Right lobe of liver (tissue), 6 donors: ENCODE measurements around the gene SVOPL. TPM values are rescaled to one million over a fixed set of nuclear protein-coding genes. Genes with fewer than 3 reads are reported as not detected.

ENCODE experiments used
- ATAC-seq, 4 donors: fragments of 200-7000 bp; cut with Tn5 transposase; one replicate each; pipeline ENCODE4 v1.9.1; 2020; ENCODE audit warnings: mild to moderate bottlenecking in 4 of 4, moderate library complexity in 4 of 4
- DNase-seq, 3 donors: peaks; one replicate each; pipeline ENCODE4 v3.0.0-alpha.2; 2020
- H3K27ac ChIP-seq, 3 donors: fragments of 200-600 bp; one replicate each; pipeline ENCODE4 v1.8.0; 2022
- H3K27me3 ChIP-seq, 2 donors: fragments of 200-600 bp; one replicate each; pipeline ENCODE4 v1.8.0; 2022
- H3K36me3 ChIP-seq, 4 donors: fragments of 200-600 bp; sonication (generic) in 1 of 4; one replicate each; pipeline versions ENCODE4 v1.5.1 to v1.8.0; 2017 to 2022; ENCODE audit warnings: control low read depth in 1 of 4
- H3K4me1 ChIP-seq, 4 donors: fragments of 200-600 bp; sonication (generic) in 1 of 4; one replicate each; pipeline versions ENCODE4 v1.5.1 to v1.8.0; 2017 to 2022; ENCODE audit warnings: control low read depth in 1 of 4
- H3K4me3 ChIP-seq, 3 donors: fragments of 200-600 bp; one replicate each; pipeline ENCODE4 v1.8.0; 2022
- H3K9me3 ChIP-seq, 4 donors: fragments of 200-600 bp; sonication (generic) in 1 of 4; one replicate each; pipeline versions ENCODE4 v1.5.1 to v1.8.0; 2017 to 2022; ENCODE audit warnings: control low read depth in 1 of 4
- POLR2A ChIP-seq: fragments of 450-650 bp; IDR thresholded peaks from one replicate; pipeline ENCODE4 v1.6.1; 2017; ENCODE audit warnings: antibody characterized with exemption, mild to moderate bottlenecking
- WGBS: methylation state at CpG from one replicate; pipeline ENCODE4 v1.1.6; 2018; ENCODE audit warnings: low coverage, low lambda C conversion rate; ENCODE audit not compliant: insufficient coverage; ENCODE audit errors: missing lambda C conversion rate; 5-methylcytosine and 5-hydroxymethylcytosine counted together
- intact Hi-C, 2 donors: fragments of 100-400 bp; cut with DNase I; formaldehyde crosslinking; loops; one replicate each; pipeline versions ENCODE4 v1.11.2 to v1.14.1; 2022
- total RNA-seq, 6 experiments: library from RNA; depleted of rRNA in 2 of 6; stranded (reverse); fragments of >200 nt in 2 of 6; fragmentation: NEBNext Ultra II Directional in 3 of 6; extraction: Animal tissue kit (Norgen Biotek cat#: 25700) in 3 of 6; gene quantifications; one replicate each; pipeline versions ENCODE4 v1.1.0 to v1.2.4, GENCODE V29; 2016 to 2023
- TF ChIP-seq, protein P1 (sequence below), 4 donors: fragments of 200-600 bp in 3 of 4; fragments of 450-650 bp in 1 of 4; IDR thresholded peaks; one replicate each; pipeline versions ENCODE4 v1.5.1 to v1.8.0; 2016 to 2022; ENCODE audit warnings: antibody characterized with exemption in 4 of 4, mild to moderate bottlenecking in 2 of 4
- donor health status: DM: no; HTN: yes; CAD: no.
- donor health status: DM: no; HTN: no; CAD: no.
- donor health status: DM: no; HTN: no; CAD: no.
- donor health status: DM: no; HTN: yes; CAD: no.
- donor health status: DM: no; HTN: yes; CAD: no.

Gene SVOPL
- total RNA-seq, 6 experiments from 2014 or later, result not detected

DNA sequence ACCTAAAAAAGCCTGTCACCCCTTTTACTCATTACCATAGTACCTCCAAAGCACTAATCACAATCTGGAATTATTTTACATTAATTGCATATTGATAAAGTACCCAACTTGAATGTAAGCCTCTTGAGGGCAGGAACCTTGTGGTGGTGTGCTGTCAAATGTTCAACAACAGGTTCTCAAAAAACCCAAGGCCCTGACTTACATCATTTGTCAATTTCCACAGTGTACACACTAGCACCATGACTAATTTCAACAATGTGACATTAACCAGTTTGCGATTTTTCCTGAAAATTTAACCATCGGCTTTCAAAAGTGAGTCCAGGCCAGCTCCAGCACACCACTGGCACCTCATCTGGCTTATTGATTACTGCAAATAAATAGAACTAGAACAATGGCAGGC lies 87.5 kb downstream of the SVOPL start:
- WGBS, result 26% methylated on average over 2 of the region's 2 CpGs
- TF ChIP-seq, protein P1, sequence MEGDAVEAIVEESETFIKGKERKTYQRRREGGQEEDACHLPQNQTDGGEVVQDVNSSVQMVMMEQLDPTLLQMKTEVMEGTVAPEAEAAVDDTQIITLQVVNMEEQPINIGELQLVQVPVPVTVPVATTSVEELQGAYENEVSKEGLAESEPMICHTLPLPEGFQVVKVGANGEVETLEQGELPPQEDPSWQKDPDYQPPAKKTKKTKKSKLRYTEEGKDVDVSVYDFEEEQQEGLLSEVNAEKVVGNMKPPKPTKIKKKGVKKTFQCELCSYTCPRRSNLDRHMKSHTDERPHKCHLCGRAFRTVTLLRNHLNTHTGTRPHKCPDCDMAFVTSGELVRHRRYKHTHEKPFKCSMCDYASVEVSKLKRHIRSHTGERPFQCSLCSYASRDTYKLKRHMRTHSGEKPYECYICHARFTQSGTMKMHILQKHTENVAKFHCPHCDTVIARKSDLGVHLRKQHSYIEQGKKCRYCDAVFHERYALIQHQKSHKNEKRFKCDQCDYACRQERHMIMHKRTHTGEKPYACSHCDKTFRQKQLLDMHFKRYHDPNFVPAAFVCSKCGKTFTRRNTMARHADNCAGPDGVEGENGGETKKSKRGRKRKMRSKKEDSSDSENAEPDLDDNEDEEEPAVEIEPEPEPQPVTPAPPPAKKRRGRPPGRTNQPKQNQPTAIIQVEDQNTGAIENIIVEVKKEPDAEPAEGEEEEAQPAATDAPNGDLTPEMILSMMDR (IDR thresholded peaks at IDR 0.05), result no peak
- no peak for TF ChIP-seq POLR2A
- H3K9me3 ChIP-seq, result no peaks in the 10 kb centered on the region
- intact Hi-C loops, result no loop called here
- peaks cover 0 to 22% (median 9%) of the 10 kb centered on the region in 4 donors for H3K4me1 ChIP-seq
- no peak overlapping the region for H3K4me3 ChIP-seq
- H3K27ac ChIP-seq, result peak overlapping the region in 1 of 3 donors; percentile 26
- no peaks in the 10 kb centered on the region for H3K27me3 ChIP-seq
- ATAC-seq, result peak; percentile 13 to 62 (median 31)
- no peaks in the 10 kb centered on the region for H3K36me3 ChIP-seq
- no peak for DNase-seq

DNA sequence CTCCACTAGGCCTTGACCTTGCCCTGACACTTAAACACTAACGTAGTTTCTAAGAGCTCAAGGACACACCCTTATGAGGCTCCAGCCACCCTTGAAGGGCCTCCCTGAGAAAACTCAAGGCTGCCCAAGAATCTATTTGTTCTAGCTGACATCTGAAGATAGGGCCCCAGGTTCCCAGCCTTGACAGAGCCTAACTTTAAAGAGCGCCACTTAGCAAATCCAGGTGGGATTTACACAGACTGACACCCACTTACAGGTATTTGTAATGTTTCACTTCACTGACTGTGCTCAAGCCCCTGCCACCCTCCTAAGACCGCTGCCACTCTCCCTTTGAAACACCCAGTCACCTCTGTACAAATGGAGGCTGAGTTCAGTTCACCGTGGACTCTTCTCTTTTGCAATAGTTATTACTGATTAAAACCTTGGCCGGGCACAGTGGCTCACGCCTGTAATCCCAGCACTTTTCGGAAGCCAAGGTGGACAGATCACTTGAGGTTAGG lies 90.4 kb downstream of the SVOPL start:
- WGBS, result 38% methylated on average over 6 of the region's 7 CpGs

DNA sequence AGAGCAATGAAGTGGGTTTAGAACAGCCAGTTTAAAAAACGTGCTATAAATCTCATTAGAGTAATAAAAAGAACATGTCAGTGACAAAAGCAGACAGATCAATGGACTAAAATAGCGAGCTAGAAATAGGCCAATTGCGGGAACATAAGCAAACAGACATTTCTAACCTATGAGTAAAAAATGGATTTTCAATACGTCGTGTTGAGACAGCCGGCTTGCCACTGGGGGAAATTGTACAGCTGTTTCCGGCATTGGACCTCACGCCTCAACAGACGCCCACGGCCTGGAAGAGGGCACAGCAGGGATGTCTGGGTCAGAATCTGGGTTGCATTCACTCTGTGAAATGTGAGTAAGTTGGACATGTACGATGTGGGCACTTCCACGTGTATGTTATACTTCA lies 92.9 kb downstream of the SVOPL start:
- Histone ChIP-seq H3K27me3 (no peaks in the 10 kb centered on the region), H3K36me3 (no peaks in the 10 kb centered on the region), H3K9me3 (no peaks in the 10 kb centered on the region), H3K4me1 (peaks cover 0 to 19% (median 6%) of the 10 kb centered on the region in 4 donors), H3K4me3 (no peak overlapping the region), H3K27ac (no peak overlapping the region)
- WGBS, result 53% methylated on average over 12 of the region's 12 CpGs
- DNase-seq, result no peak
- TF ChIP-seq, protein P1 (IDR thresholded peaks at IDR 0.05), result no peak
- intact Hi-C loops, result no loop called here
- no peak for ATAC-seq

More for the DNA sequence above, 90.4 kb downstream of the SVOPL start:
- Histone ChIP-seq H3K9me3 (no peaks in the 10 kb centered on the region), H3K36me3 (no peaks in the 10 kb centered on the region), H3K27me3 (no peaks in the 10 kb centered on the region), H3K27ac (peak overlapping the region; percentile 7 to 44 (median 36)), H3K4me1 (peaks cover 0 to 22% (median 9%) of the 10 kb centered on the region in 4 donors), H3K4me3 (no peak overlapping the region)
- peak; percentile 88 to 95 (median 92) for ATAC-seq
- TF ChIP-seq, protein P1 (IDR thresholded peaks at IDR 0.05), result no peak
- TF ChIP-seq POLR2A, result no peak
- intact Hi-C loops, result no loop called here
- peak; percentile 37 to 71 (median 60) for DNase-seq

DNA sequence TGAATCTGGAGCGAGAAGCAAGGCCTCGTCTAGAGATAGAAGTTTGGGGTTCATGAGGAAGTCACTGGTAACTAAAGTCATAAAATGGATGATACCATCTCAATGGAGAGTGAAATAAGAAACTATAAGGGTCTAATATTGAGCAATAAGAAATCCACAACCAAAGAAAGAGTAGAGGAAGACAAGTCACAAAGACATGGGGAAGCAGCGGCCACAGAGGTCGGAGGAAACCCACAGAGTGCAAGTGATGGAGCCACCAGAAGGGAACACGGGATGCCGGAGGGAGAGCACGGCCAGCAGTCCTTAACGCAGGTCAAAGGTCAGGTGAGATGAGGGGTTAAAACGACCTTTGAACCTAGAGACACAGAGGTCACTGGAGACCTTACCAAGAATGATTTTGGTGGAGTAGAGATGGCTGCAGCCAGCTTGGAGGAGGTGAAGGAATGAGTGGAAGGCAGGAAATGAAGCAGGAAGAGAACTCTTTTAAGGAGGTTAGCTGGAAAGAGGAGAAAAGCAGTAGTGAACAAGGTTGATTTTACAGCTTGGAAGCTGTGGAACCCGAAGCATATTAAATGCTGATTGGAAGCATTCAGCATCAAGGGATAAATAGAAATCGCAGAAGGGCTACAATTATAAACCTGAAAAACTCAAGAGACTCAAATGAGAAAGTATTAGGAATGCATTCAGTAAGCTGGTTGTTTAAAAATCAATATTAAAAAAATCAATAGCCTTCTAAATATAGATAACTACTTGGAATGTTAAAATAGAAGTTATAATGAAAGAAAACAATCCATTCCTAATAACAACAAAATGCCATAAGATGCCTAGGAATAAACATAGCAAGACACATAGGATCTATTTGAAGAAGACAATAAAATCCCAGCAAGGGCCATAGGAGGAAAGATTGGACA lies 93.7 kb downstream of the SVOPL start:
- Histone ChIP-seq H3K36me3 (no peaks in the 10 kb centered on the region), H3K27ac (no peak overlapping the region), H3K4me3 (no peak overlapping the region), H3K9me3 (no peaks in the 10 kb centered on the region), H3K27me3 (no peaks in the 10 kb centered on the region), H3K4me1 (peaks cover 0 to 11% (median 3%) of the 10 kb centered on the region in 4 donors)
- DNase-seq (no peak), ATAC-seq (no peak)
- WGBS, result 60% methylated on average over 11 of the region's 11 CpGs
- TF ChIP-seq, protein P1 (IDR thresholded peaks at IDR 0.05), result no peak
- TF ChIP-seq POLR2A, result no peak
- intact Hi-C loops, result no loop called here
